ENCODE data around the gene NEIL1.
"Not testable (repeated sequence)": the region's sequence is repeated elsewhere in the genome, so short reads cannot be mapped to it uniquely, and the experiment has no call there.

Gene NEIL1

GRCh38 chr15:75380773-75381172 is 33.9 kb downstream of the NEIL1 start:
- DNase-seq (ENCODE audit: low read depth): no peak

- not testable (repeated sequence) for DNase-seq (ENCODE audit: low read depth)
Measured at GRCh38 chr15:75383986-75384385, 37.1 kb downstream of the NEIL1 start.

DNA sequence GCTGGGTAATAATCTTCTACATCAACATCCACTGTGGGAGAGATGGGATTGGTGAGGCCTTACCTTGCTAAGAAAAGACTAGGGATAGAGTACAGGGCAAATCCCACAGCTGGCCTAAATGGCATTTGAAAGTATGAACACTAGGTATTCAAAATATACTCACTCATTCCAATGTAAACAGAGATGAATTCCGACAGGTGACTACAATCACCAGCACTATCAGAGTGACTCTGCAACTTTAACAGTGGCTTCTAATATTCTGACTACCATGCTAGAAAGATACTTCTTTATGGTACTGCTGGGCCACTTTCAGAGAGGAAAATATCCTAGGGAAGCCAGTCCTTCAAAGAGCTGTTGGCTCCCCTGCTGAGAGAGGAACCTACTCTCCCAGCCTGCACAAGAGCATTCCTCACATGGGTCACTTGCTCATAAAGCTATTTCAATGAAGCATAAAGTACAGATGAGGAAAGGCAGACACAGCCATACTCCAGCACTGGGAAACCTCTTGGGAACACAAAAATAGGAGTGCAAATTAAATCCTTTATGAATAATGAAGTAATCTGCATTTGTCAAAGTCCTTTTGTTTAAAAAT is 43.0 kb downstream of the NEIL1 start:
- no peak for DNase-seq (ENCODE audit: low read depth)

DNA sequence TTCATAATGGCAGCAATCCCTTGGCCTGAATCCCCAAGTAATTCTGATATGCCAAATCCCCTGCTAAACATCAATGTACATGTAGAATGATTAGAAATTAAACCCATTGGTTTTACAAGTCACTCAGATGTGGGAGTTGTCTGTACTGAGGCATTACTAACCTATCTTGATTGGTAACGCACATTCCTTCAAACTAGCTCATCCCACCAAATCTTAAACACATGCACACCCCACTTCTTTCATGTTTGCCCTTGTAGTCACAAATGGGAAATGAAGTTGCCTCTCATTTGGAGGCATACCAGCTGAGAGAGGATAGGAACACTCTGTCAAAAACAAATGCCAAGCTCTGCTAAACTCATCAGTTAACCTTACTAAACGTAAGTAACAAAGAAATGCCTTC is 50.7 kb downstream of the NEIL1 start:
- DNase-seq (ENCODE audit: low read depth): peak; percentile 3

- DNase-seq (ENCODE audit: low read depth): no peak
Measured at GRCh38 chr15:75403892-75404291, 57.1 kb downstream of the NEIL1 start.

All from GM04504 (cell line).